GM12878 (cell line): ENCODE measurements around the gene DNASE2B. TPM values are rescaled to one million over a fixed set of nuclear protein-coding genes. Genes with fewer than 3 reads are reported as not detected.

Experiments used
- ATAC-seq: fragments of 200-7000 bp; cut with Tn5 transposase; 3 replicates; pipeline ENCODE4 v1.9.1; 2020; ENCODE audit warnings: mild to moderate bottlenecking, moderate library complexity
- BruUV-seq: library from RNA; stranded (reverse); fragments of 400-500 nt; replicated peaks from 2 replicates; lab custom pipeline; 2021; lab: Mats Ljungman, UMichigan
- CTCF ChIA-PET: fragments of 300-600 bp; sonication (Branson Sonifier 250); formaldehyde crosslinking; extraction: SDS; loops from one replicate; lab custom pipeline; 2021; ENCODE audit warnings: inconsistent platforms; lab: Yijun Ruan, JAX
- POLR2A ChIA-PET: fragments of 350-600 bp; formaldehyde crosslinking; extraction: SDS; loops from one replicate; lab custom pipeline; 2021; ENCODE audit warnings: inconsistent platforms; lab: Charles Lee
- RAD21 ChIA-PET: fragments of 300-600 bp; sonication (Branson Sonifier 250); formaldehyde crosslinking; loops from one replicate; lab custom pipeline; 2023; ENCODE audit warnings: antibody characterized with exemption; ENCODE audit not compliant: unreplicated experiment; lab: Charles Lee
- SMC1A ChIA-PET: fragments of 300-600 bp; sonication (Branson Sonifier 250); formaldehyde crosslinking; loops from one replicate; lab custom pipeline; 2023; ENCODE audit not compliant: unreplicated experiment, uncharacterized antibody; lab: Charles Lee
- DNase-seq: peaks from one replicate; pipeline ENCODE4 v3.0.0-alpha.2; 2011; ENCODE audit warnings: low read depth, low spot score
- FAIRE-seq: peaks from 3 replicates; lab custom pipeline; 2011; peaks lifted over from hg19 to GRCh38; lab: Jason Lieb, UNC
- H2AFZ ChIP-seq: 2 replicates; pipeline ENCODE4 v1.6.0; 2011; ENCODE audit warnings: low read depth, low read length, control low read depth; ENCODE audit not compliant: control insufficient read depth
- H3K27ac ChIP-seq: 2 replicates; pipeline ENCODE4 v1.5.1; 2011; ENCODE audit warnings: control low read depth; ENCODE audit not compliant: control insufficient read depth, insufficient read depth
- H3K27me3 ChIP-seq, 2 experiments: replicated peaks in 1 of 2; 2 replicates each; pipeline versions ENCODE4 v1.6.0 to v1.6.1; 2011; ENCODE audit warnings: low read length in 1 of 2; ENCODE audit not compliant: control insufficient read depth in 2 of 2, insufficient read depth in 2 of 2
- H3K36me3 ChIP-seq, 2 experiments: 2 replicates each; pipeline ENCODE4 v1.5.1; 2011; ENCODE audit warnings: low read length in 1 of 2; ENCODE audit not compliant: control insufficient read depth in 2 of 2, insufficient read depth in 2 of 2
- H3K4me1 ChIP-seq: 2 replicates; pipeline ENCODE4 v1.6.1; 2011; ENCODE audit warnings: mild to moderate bottlenecking, low read length, moderate library complexity, mixed read lengths; ENCODE audit not compliant: control insufficient read depth, insufficient read depth
- H3K4me2 ChIP-seq: 2 replicates; pipeline ENCODE4 v1.6.0; 2011; ENCODE audit warnings: control low read depth; ENCODE audit not compliant: control insufficient read depth, insufficient read depth
- H3K4me3 ChIP-seq: fragments of 200-600 bp; sonication (generic); 2 replicates; pipeline ENCODE4 v1.5.1; 2016
- H3K79me2 ChIP-seq: 2 replicates; pipeline ENCODE4 v1.6.0; 2011; ENCODE audit warnings: low read length; ENCODE audit not compliant: control insufficient read depth, insufficient read depth
- H3K9ac ChIP-seq: 2 replicates; pipeline ENCODE4 v1.8.0; 2011; ENCODE audit warnings: low read length, control low read depth, mixed read lengths; ENCODE audit not compliant: control insufficient read depth, insufficient read depth
- H3K9me3 ChIP-seq: replicated peaks from 3 replicates; pipeline ENCODE4 v1.5.1; 2011; ENCODE audit warnings: mild to moderate bottlenecking, low read length; ENCODE audit not compliant: control insufficient read depth, insufficient read depth
- H4K20me1 ChIP-seq: 2 replicates; pipeline ENCODE4 v1.6.0; 2011; ENCODE audit not compliant: control insufficient read depth, insufficient read depth
- BCL11A ChIP-seq: IDR thresholded peaks from 2 replicates; pipeline ENCODE4 v1.6.1; 2011; ENCODE audit warnings: low read depth, low read length
- ETV6 ChIP-seq, 2 experiments: fragments of 450-650 bp in 1 of 2; IDR thresholded peaks in 1 of 2; conservative IDR thresholded peaks in 1 of 2; 2 replicates each; pipeline ENCODE4 v1.6.1; 2014; ENCODE audit warnings: antibody characterized with exemption in 1 of 2, borderline replicate concordance in 1 of 2, low read depth in 1 of 2, mild to moderate bottlenecking in 1 of 2, moderate library complexity in 1 of 2
- KDM1A ChIP-seq: fragments of 200-600 bp; sonication (generic); IDR thresholded peaks from 2 replicates; pipeline ENCODE4 v1.6.1; 2016; ENCODE audit warnings: borderline replicate concordance
- NFYA ChIP-seq: IDR thresholded peaks from 2 replicates; pipeline ENCODE4 v1.6.1; 2011; ENCODE audit warnings: low read depth, mild to moderate bottlenecking, low read length, improper control_type of control experiment, borderline replicate concordance
- SMAD5 ChIP-seq: IDR thresholded peaks from 2 replicates; pipeline ENCODE4 v1.6.1; 2016; ENCODE audit warnings: antibody characterized with exemption, low read depth
- STAT3 ChIP-seq: IDR thresholded peaks from 2 replicates; pipeline ENCODE4 v1.6.1; 2011; ENCODE audit warnings: low read depth, low read length, improper control_type of control experiment
- TAF1 ChIP-seq: IDR thresholded peaks from 2 replicates; pipeline ENCODE4 v1.6.1; 2011; ENCODE audit warnings: mild to moderate bottlenecking, low read depth, low read length, borderline replicate concordance
- WGBS: methylation state at CpG from one replicate; pipeline ENCODE4 v1.1.6; 2016; ENCODE audit warnings: low lambda C conversion rate; ENCODE audit not compliant: insufficient replicate concordance, insufficient coverage; ENCODE audit errors: missing lambda C conversion rate; 5-methylcytosine and 5-hydroxymethylcytosine counted together
- in situ Hi-C: fragments of 300-500 bp; cut with MboI; formaldehyde crosslinking; loops from 9 replicates; pipeline ENCODE4 v1.14.3; 2018; ENCODE audit warnings: mixed read lengths
- intact Hi-C: fragments of 100-400 bp; cut with micrococcal nuclease; formaldehyde crosslinking; loops from one replicate; pipeline ENCODE4 v1.14.2; 2022; ENCODE audit not compliant: unreplicated experiment
- polyA plus RNA-seq, 11 experiments: library from polyadenylated mRNA; depleted of rRNA in 4 of 11; unstranded in 6 of 11; stranded (reverse) in 5 of 11; fragments of >200 nt; fragmentation: Nextera tagmentation in 4 of 11; fragmentation: Illumina TruSeq in 1 of 11; extraction: Ambion mirVana in 4 of 11; extraction: Trizol in 1 of 11; gene quantifications; 1 replicate in 1 of 11; 2 replicates in 10 of 11; pipeline versions ENCODE4 v1.2.1 to v1.2.3, GENCODE V29; 2011 to 2016; ENCODE audit warnings: inconsistent platforms in 2 of 11, missing spikeins in 2 of 11, low read depth in 1 of 11
- total RNA-seq, 4 experiments: library from RNA; depleted of rRNA in 3 of 4; stranded (reverse); fragments of >200 nt in 3 of 4; fragmentation: Illumina TruSeq in 1 of 4; extraction: Trizol in 1 of 4; gene quantifications; 2 replicates each; pipeline versions ENCODE4 v1.2.1 to v1.2.3, GENCODE V29; 2013 to 2021
- TF ChIP-seq, protein P1 (sequence below): fragments of 150-350 bp; IDR thresholded peaks from 2 replicates; pipeline ENCODE4 v1.6.1; 2016; ENCODE audit warnings: low read depth, low read length
- TF ChIP-seq, protein P2 (sequence below): fragments of 450-650 bp; IDR thresholded peaks from 2 replicates; pipeline ENCODE4 v1.6.1; 2017; ENCODE audit warnings: antibody characterized with exemption, mild to moderate bottlenecking, moderate library complexity

DNASE2B gene
- total and polyA plus RNA-seq, 10 of the 15 experiments (the other 5 are each of a cell fraction or from before 2014, with no cell fraction given): not detected

DNA sequence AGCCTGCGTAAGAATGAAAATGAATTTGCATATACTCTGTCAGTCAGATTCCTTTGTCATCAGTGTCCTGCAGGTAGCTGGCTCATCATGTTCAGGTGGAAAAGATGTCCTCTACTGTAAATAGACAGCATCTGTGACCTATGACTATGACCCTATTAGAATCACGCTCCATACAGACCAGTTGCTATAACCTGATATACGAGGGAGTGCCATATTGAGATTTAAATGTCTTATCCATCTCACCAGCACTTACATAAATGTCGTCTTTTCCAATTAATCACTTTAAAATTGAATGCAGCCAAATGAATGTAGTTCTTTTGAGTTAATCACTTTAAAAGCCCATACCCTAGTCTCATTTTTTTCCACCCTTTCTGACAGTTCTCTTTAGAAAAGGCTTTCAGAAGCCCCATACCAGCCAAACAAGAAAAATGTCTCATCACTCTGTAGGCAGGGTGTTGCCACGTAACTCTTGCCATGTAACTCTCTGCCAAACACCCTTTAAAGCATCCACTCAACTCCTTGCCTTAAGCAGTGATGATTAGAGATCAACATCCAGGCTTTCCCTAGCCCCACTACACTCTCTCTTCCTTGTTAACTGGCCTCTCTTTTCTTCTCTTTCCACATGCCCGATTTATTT is 26.3 kb downstream of the DNASE2B start:
- FAIRE-seq (no peak), DNase-seq (no peak), ATAC-seq (no peak)
- H4K20me1 ChIP-seq: no peaks in the 10 kb centered on the region
- BruUV-seq: no TSS peak
- H2AFZ ChIP-seq: no peak overlapping the region
- no peaks in the 10 kb centered on the region for H3K4me1 ChIP-seq
- 62% methylated on average over 6 of the region's 6 CpGs for WGBS
- CTCF ChIA-PET: no interaction called here
- H3K27ac ChIP-seq: no peak overlapping the region
- H3K9me3 ChIP-seq: no peaks in the 10 kb centered on the region
- no peaks in the 10 kb centered on the region for H3K36me3 ChIP-seq
- POLR2A ChIA-PET: no interaction called here
- H3K27me3 ChIP-seq: no peaks in the 10 kb centered on the region
- in situ Hi-C loops: no loop called here
- no peak overlapping the region for H3K4me3 ChIP-seq
- H3K4me2 ChIP-seq: no peak overlapping the region
- H3K79me2 ChIP-seq: no peaks in the 10 kb centered on the region
- no peak overlapping the region for H3K9ac ChIP-seq
- SMC1A ChIA-PET: interaction anchor here (1.0 to 1.8 kb wide), 2 partner anchors 9 to 493 kb away, joined by 3 to 6 read pairs; no protein-coding TSS in a partner anchor
- TF ChIP-seq ETV6 (conservative IDR thresholded peaks at IDR 0.05 in 1 of 2, IDR thresholded peaks at IDR 0.05 in 1 of 2; ENCODE audit: borderline replicate concordance in 1 of 2, low read depth in 1 of 2) (no peak), BCL11A (no peak), KDM1A (no peak), NFYA (no peak), STAT3 (no peak), SMAD5 (no peak), TAF1 (no peak)
- TF ChIP-seq, protein P1, sequence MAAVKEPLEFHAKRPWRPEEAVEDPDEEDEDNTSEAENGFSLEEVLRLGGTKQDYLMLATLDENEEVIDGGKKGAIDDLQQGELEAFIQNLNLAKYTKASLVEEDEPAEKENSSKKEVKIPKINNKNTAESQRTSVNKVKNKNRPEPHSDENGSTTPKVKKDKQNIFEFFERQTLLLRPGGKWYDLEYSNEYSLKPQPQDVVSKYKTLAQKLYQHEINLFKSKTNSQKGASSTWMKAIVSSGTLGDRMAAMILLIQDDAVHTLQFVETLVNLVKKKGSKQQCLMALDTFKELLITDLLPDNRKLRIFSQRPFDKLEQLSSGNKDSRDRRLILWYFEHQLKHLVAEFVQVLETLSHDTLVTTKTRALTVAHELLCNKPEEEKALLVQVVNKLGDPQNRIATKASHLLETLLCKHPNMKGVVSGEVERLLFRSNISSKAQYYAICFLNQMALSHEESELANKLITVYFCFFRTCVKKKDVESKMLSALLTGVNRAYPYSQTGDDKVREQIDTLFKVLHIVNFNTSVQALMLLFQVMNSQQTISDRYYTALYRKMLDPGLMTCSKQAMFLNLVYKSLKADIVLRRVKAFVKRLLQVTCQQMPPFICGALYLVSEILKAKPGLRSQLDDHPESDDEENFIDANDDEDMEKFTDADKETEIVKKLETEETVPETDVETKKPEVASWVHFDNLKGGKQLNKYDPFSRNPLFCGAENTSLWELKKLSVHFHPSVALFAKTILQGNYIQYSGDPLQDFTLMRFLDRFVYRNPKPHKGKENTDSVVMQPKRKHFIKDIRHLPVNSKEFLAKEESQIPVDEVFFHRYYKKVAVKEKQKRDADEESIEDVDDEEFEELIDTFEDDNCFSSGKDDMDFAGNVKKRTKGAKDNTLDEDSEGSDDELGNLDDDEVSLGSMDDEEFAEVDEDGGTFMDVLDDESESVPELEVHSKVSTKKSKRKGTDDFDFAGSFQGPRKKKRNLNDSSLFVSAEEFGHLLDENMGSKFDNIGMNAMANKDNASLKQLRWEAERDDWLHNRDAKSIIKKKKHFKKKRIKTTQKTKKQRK: no peak
- TF ChIP-seq, protein P2, sequence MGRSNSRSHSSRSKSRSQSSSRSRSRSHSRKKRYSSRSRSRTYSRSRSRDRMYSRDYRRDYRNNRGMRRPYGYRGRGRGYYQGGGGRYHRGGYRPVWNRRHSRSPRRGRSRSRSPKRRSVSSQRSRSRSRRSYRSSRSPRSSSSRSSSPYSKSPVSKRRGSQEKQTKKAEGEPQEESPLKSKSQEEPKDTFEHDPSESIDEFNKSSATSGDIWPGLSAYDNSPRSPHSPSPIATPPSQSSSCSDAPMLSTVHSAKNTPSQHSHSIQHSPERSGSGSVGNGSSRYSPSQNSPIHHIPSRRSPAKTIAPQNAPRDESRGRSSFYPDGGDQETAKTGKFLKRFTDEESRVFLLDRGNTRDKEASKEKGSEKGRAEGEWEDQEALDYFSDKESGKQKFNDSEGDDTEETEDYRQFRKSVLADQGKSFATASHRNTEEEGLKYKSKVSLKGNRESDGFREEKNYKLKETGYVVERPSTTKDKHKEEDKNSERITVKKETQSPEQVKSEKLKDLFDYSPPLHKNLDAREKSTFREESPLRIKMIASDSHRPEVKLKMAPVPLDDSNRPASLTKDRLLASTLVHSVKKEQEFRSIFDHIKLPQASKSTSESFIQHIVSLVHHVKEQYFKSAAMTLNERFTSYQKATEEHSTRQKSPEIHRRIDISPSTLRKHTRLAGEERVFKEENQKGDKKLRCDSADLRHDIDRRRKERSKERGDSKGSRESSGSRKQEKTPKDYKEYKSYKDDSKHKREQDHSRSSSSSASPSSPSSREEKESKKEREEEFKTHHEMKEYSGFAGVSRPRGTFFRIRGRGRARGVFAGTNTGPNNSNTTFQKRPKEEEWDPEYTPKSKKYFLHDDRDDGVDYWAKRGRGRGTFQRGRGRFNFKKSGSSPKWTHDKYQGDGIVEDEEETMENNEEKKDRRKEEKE: no peak
- RAD21 ChIA-PET: no interaction called here
- intact Hi-C loops: no loop called here
